Endodermal cell (in vitro differentiated cells): ENCODE data around the gene SLC35D3. TPM values are rescaled to one million over a fixed set of nuclear protein-coding genes. Genes with fewer than 3 reads are reported as not detected.

ENCODE experiments used
- DNase-seq: peaks from one replicate; pipeline ENCODE4 v3.0.0-alpha.2; 2017
- H3K27ac ChIP-seq: 2 replicates; pipeline ENCODE4 v1.5.1; 2013; ENCODE audit warnings: mild to moderate bottlenecking, low read depth, low read length, moderate library complexity
- H3K27me3 ChIP-seq: 2 replicates; pipeline ENCODE4 v1.6.1; 2013; ENCODE audit warnings: mild to moderate bottlenecking, low read length, moderate library complexity; ENCODE audit not compliant: insufficient read depth, control insufficient read depth, poor library complexity, severe bottlenecking
- H3K36me3 ChIP-seq: 2 replicates; pipeline ENCODE4 v1.7.0; 2013; ENCODE audit warnings: mild to moderate bottlenecking, low read length, moderate library complexity; ENCODE audit not compliant: control insufficient read depth, insufficient read depth
- H3K4me1 ChIP-seq: one replicate; pipeline ENCODE4 v1.7.0; 2013; ENCODE audit warnings: low read length; ENCODE audit not compliant: control insufficient read depth, insufficient read depth
- H3K4me3 ChIP-seq: 2 replicates; pipeline ENCODE4 v1.5.1; 2013; ENCODE audit warnings: mild to moderate bottlenecking, low read length, moderate library complexity
- H3K9ac ChIP-seq: 2 replicates; pipeline ENCODE4 v1.6.1; 2013; ENCODE audit warnings: mild to moderate bottlenecking, low read length, moderate library complexity; ENCODE audit not compliant: poor library complexity, severe bottlenecking; ENCODE audit errors: extremely low read depth
- H3K9me3 ChIP-seq: 2 replicates; pipeline ENCODE4 v1.6.1; 2013; ENCODE audit warnings: mild to moderate bottlenecking, low read length, moderate library complexity; ENCODE audit not compliant: control insufficient read depth
- H3K27ac Mint-ChIP-seq: 2 replicates; pipeline ENCODE4 v1.8.0; 2020; ENCODE audit warnings: mixed read lengths
- H3K27me3 Mint-ChIP-seq: 2 replicates; pipeline ENCODE4 v1.8.0; 2021; ENCODE audit warnings: mild to moderate bottlenecking, mixed read lengths; ENCODE audit not compliant: insufficient read depth
- H3K36me3 Mint-ChIP-seq: 2 replicates; pipeline ENCODE4 v1.8.0; 2020; ENCODE audit warnings: low read depth, mixed read lengths
- H3K4me1 Mint-ChIP-seq: 2 replicates; pipeline ENCODE4 v1.8.0; 2020; ENCODE audit warnings: mixed read lengths
- H3K4me3 Mint-ChIP-seq: 2 replicates; pipeline ENCODE4 v1.8.0; 2020; ENCODE audit warnings: mild to moderate bottlenecking, moderate library complexity, mixed read lengths
- H3K9me3 Mint-ChIP-seq: 2 replicates; pipeline ENCODE4 v1.8.0; 2020; ENCODE audit warnings: mild to moderate bottlenecking, mixed read lengths
- CTCF ChIP-seq: fragments of 200-600 bp; sonication (generic); conservative IDR thresholded peaks from 2 replicates; pipeline ENCODE4 v1.5.0; 2021; ENCODE audit warnings: antibody characterized with exemption, mild to moderate bottlenecking
- WGBS, 2 experiments: methylation state at CpG; one replicate each; pipeline versions ENCODE4 v1.1.5 to v1.1.7; 2013; ENCODE audit warnings: missing lambda C conversion rate in 2 of 2, mixed read lengths in 1 of 2; ENCODE audit not compliant: insufficient coverage in 1 of 2, insufficient read length in 1 of 2; 5-methylcytosine and 5-hydroxymethylcytosine counted together
- total RNA-seq, 2 donors: library from RNA; stranded (reverse); fragmentation: NEBNext Ultra II Directional in 1 of 2; extraction: Animal tissue kit (Norgen Biotek cat#: 25700) in 1 of 2; gene quantifications; 2 replicates in 1 of 2; 3 replicates in 1 of 2; pipeline ENCODE4 v1.2.1, GENCODE V29; 2021

SLC35D3 gene
- total RNA-seq, 2 donors from 2014 or later, result 0.44 TPM; not detected in 1

DNA sequence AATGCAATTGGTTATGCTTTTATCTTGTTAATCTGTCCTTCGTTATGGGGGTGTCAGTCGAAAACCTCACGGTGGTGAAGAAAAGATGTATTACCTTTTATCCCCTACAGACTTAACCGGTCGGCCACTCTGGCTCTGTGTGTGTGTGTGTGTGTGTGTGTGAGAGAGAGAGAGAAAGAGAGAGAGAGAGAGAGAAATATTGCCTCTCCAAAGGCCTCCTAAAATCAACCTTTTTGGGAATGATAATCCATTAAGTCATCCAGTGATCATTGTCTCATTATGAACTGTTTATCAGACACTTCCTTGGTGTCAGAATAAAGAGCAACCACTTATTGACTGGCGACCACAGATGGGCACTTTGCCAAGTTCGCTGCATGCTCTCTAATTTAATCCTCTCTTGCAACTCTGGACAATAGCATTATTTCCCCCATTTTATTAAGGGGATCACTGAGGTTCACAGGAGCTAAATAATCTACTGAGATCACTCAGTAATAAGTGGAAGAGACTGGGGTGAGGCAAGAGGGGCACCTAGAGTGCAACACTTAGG lies 30.7 kb downstream of the SLC35D3 start:
- H3K27me3 Mint-ChIP-seq, result no peaks in the 10 kb centered on the region
- WGBS, 2 experiments, result 87 to 100% methylated on average over 1 to 5 of the region's 7 CpGs
- no peak for TF ChIP-seq CTCF

GRCh38 chr6:136955123-136955522 lies 33.0 kb downstream of the SLC35D3 start:
- Histone ChIP-seq H3K36me3 (no peaks in the 10 kb centered on the region), H3K4me1 (no peaks in the 10 kb centered on the region), H3K27ac (no peak overlapping the region), H3K9me3 (no peaks in the 10 kb centered on the region), H3K27me3 (no peaks in the 10 kb centered on the region), H3K9ac (no peak overlapping the region), H3K4me3 (no peak overlapping the region)
- no peaks in the 10 kb centered on the region for H3K36me3 Mint-ChIP-seq
- no peaks in the 10 kb centered on the region for H3K9me3 Mint-ChIP-seq
- peaks cover 32% of the 10 kb centered on the region for H3K4me1 Mint-ChIP-seq
- DNase-seq, result no peak
- peaks cover 2% of the 10 kb centered on the region for H3K27me3 Mint-ChIP-seq
- TF ChIP-seq CTCF, result no peak
- WGBS, 2 experiments, result 83 to 87% methylated on average over 3 of the region's 3 CpGs
- H3K4me3 Mint-ChIP-seq, result no peak overlapping the region
- H3K27ac Mint-ChIP-seq, result peak overlapping the region; percentile 6

More for the DNA sequence above, 30.7 kb downstream of the SLC35D3 start:
- no peaks in the 10 kb centered on the region for H3K4me1 ChIP-seq
- no peaks in the 10 kb centered on the region for H3K27me3 ChIP-seq
- no peak overlapping the region for H3K27ac ChIP-seq
- no peak for DNase-seq
- H3K4me3 ChIP-seq, result no peak overlapping the region
- H3K36me3 ChIP-seq, result no peaks in the 10 kb centered on the region
- Mint-ChIP-seq H3K27ac (no peak overlapping the region), H3K4me3 (no peak overlapping the region), H3K9me3 (peaks cover 14% of the 10 kb centered on the region), H3K4me1 (peaks cover 14% of the 10 kb centered on the region), H3K36me3 (peaks cover 3% of the 10 kb centered on the region)
- H3K9ac ChIP-seq, result no peak overlapping the region
- no peaks in the 10 kb centered on the region for H3K9me3 ChIP-seq

DNA sequence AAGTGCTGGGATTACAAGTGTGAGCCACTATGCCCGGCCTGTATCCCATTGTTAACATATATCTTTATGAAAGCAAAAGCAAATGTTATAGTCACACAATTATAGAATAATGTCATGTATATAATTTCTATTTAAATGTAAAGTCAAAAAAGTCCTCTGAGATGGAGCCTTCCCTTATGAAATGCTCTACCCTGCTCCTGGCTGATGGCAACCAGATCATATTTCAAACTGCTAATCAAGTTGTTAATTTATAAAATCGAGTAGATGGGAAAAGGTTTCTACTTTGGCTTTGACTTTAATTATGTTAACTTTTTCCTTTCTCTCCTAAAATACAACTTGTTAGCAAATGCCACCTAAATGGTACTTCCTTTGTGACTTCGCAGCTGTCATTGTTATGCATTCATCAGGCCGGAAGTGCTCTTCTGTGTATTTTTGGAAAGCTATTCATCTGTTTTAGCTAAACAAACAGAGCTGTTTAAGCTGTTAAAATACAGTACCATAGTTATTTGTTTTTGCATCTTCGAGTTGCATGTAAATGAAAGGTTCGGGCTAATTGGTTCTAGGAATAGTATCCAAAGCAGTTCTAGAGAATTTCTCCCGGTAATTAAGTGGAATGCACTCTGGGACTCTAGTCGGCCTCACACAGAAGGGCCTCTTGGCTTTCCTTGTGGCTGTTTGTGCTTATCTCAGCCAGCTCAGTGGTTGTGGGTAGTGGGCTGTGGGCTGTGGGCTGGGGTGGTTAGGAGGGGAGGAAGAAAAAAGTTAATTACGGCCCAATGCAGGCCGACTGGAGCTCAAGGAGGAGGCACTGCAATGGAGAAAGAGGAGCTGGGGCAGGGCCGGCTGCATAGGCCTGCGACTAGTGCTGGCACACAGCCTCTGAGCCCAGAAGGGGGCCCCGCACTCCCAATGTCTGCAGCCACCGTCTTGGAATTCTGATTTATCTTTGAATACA lies 34.8 kb downstream of the SLC35D3 start:
- no peaks in the 10 kb centered on the region for H3K27me3 ChIP-seq
- H3K27ac Mint-ChIP-seq, result peak overlapping the region; percentile 91
- peaks cover 2% of the 10 kb centered on the region for H3K27me3 Mint-ChIP-seq
- no peaks in the 10 kb centered on the region for H3K36me3 Mint-ChIP-seq
- H3K9me3 ChIP-seq, result no peaks in the 10 kb centered on the region
- H3K4me3 ChIP-seq, result no peak overlapping the region
- H3K27ac ChIP-seq, result peak overlapping the region; percentile 36
- no peak overlapping the region for H3K4me3 Mint-ChIP-seq
- H3K9ac ChIP-seq, result no peak overlapping the region
- no peaks in the 10 kb centered on the region for H3K9me3 Mint-ChIP-seq
- H3K4me1 Mint-ChIP-seq, result peaks cover 37% of the 10 kb centered on the region
- H3K36me3 ChIP-seq, result no peaks in the 10 kb centered on the region
- H3K4me1 ChIP-seq, result no peaks in the 10 kb centered on the region
- peak; percentile 68 for TF ChIP-seq CTCF
- DNase-seq, result peak; percentile 88
- 44 to 54% methylated on average over 9 to 12 of the region's 14 CpGs for WGBS, 2 experiments
